Measurements from ENCODE around the gene BET1L. TPM values are rescaled to one million over a fixed set of nuclear protein-coding genes. Genes with fewer than 3 reads are reported as not detected.

Gene BET1L
- total RNA-seq, 1 donor from 2014 or later = 46.9 TPM

DNA sequence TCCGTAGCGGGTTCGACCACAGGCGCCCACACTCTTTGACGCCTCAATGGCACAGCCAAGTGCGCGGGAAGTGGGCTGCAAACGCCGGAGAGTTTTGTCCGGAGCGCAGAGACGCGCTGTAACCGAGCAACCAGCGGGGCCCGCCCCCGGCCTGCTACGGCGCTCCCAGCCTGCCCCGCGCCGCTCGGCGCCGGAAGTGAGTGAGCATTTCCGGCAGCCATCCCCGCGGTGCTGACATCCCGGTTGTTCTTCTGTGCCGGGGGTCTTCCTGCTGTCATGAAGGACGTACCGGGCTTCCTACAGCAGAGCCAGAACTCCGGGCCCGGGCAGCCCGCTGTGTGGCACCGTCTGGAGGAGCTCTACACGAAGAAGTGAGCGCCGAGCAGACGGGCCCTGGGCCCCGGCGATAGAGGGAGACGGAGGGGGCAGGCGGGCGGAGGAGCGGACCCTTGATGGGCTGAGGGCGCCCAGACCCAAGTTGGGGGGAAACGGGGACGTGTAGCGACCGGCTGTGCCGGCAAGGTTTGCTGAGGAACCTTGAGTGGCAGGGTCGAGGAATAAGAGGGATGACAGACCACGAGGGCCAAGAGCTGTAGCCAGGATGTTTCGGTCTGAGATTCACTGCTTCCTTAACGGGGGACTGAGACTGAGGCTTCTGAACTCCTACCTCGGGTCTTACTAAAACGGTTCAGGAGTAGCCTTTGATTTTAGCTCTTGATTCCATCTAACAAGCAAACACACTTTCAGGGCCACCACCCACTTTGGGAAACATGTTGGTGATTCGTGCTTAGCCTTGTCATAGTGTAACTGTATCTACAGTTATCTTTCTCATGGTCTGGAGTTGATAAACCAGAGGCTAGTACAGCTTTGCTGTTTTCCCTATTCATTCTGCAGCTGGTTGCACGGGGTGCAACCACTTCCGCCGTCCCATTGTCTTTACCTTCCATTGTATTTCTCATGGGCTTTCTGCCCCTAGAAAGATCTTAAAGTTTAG, 29.9 kb upstream of the BET1L start, which contains the start of gene PSMD13:
PSMD13 (plus strand) TSS at position 203 of the 994 bp plus-strand sequence; CDS start at position 277, 74 bp downstream.
- H3K36me3 Mint-ChIP-seq (ENCODE audit: low read depth) = peaks cover 36% of the 10 kb centered on the region
- peak within 1 kb of the TSS; percentile 100 for H3K27ac Mint-ChIP-seq
- peak; percentile 97 for DNase-seq
- no peaks in the 10 kb centered on the region for H3K27me3 Mint-ChIP-seq
- no peaks in the 10 kb centered on the region for H3K9me3 Mint-ChIP-seq
- H3K4me1 Mint-ChIP-seq = peaks cover 46% of the 10 kb centered on the region
- H3K4me3 Mint-ChIP-seq = peak within 1 kb of the TSS; percentile 97
- intact Hi-C loops (cut with micrococcal nuclease) = loop anchor here (1.0 to 2.0 kb wide), 5 partner anchors 14 to 269 kb away; partner anchors contain the start of genes BET1L and RIC8A

DNA sequence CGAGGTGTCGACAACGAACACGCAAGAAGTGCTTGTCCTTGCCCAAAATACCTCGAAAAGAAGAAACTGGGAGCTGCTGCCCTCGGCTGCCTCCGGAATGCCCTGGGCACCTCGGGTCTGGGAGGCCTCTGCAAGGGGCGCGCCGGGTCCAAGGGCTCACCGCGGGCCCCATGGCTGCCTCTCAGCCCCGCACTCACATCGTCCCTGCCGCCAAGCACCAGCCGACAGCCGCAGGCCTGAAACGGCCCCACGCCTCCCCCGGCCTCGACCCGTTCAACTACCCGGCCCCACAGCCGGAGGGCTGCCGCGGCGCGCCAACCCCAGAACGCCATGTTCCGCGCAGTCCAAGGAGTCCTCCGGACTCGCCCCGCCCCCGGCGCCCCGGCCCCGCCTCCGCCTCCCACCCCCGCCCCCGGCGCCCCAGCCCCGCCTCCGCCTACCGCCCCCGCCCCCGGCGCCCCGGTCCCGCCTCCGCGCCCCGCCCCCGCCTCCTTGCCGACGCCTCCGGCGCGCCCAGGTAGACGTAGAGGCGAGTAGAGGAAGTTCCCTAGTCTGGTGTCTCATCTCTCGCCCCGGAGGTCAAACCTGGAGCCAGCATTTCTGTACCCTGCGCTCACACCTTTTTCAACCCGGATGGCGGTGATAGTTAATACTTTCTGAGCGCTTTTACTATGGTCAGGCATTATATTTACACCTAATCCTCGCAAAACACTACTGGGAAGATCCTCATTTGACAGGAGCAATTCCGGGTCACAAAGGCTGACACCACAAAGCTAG, 29.0 kb upstream of the BET1L start, which contains the start of gene SIRT3:
SIRT3 (minus strand) TSS at position 346 of the 777 bp plus-strand sequence; CDS start at position 332, 14 bp downstream.
- no peaks in the 10 kb centered on the region for H3K9me3 Mint-ChIP-seq
- intact Hi-C loops (cut with micrococcal nuclease) = loop anchor here (1.0 to 2.0 kb wide), 5 partner anchors 15 to 270 kb away; partner anchors contain the start of genes BET1L and RIC8A
- H3K4me3 Mint-ChIP-seq = peak within 1 kb of the TSS; percentile 97
- peak; percentile 94 for DNase-seq
- peaks cover 28% of the 10 kb centered on the region for H3K36me3 Mint-ChIP-seq (ENCODE audit: low read depth)
- peaks cover 37% of the 10 kb centered on the region for H3K4me1 Mint-ChIP-seq
- peak within 1 kb of the TSS; percentile 100 for H3K27ac Mint-ChIP-seq
- no peaks in the 10 kb centered on the region for H3K27me3 Mint-ChIP-seq

DNA sequence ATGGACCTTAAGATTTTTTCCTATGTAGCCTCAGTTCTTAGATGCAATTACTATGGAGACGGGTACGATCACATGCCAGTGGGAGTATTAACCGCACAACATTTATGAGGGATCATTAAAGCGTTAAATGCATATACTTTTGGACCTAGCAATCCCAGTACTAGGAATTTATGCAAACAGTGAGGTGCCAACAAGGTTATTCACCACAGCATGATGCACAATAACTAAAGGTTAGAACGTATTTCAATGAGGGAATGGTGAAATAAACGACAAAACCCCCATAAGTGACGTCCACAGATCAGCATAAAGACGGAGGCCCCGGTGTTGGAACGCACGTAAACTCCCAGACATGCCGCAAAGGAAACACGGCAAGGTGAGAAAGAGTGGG, 28.4 kb upstream of the BET1L start:
- Mint-ChIP-seq H3K27me3 (no peaks in the 10 kb centered on the region), H3K36me3 (ENCODE audit: low read depth) (peaks cover 26% of the 10 kb centered on the region), H3K4me1 (peaks cover 35% of the 10 kb centered on the region), H3K27ac (peak overlapping the region; percentile 95), H3K9me3 (no peaks in the 10 kb centered on the region), H3K4me3 (peak overlapping the region; percentile 97)
- no peak for DNase-seq
- intact Hi-C loops (cut with micrococcal nuclease) = no loop called here

DNA sequence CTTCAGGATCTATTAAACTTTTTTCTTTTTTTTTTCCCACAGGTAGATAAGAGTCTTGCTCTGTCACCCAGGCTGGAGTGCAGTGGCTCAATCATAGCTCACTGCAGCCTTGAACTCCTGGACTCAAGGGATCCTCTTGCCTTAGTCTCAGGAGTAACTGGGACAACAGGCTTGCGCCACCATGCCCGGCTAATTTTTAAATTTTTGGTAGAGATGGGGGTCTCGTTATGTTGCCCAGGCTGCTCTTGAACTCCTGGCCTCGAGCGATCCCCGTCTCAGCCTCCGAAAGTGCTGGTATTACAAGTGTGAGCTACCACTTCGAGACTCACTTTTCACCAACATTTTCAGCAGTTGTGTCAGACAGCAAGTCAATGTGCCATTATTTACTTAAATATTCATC, 28.0 kb upstream of the BET1L start:
- Mint-ChIP-seq H3K27ac (peak overlapping the region; percentile 95), H3K36me3 (ENCODE audit: low read depth) (peaks cover 24% of the 10 kb centered on the region), H3K4me1 (peaks cover 33% of the 10 kb centered on the region), H3K4me3 (peak overlapping the region; percentile 97), H3K9me3 (no peaks in the 10 kb centered on the region), H3K27me3 (no peaks in the 10 kb centered on the region)
- intact Hi-C loops (cut with micrococcal nuclease) = no loop called here
- DNase-seq = no peak

DNA sequence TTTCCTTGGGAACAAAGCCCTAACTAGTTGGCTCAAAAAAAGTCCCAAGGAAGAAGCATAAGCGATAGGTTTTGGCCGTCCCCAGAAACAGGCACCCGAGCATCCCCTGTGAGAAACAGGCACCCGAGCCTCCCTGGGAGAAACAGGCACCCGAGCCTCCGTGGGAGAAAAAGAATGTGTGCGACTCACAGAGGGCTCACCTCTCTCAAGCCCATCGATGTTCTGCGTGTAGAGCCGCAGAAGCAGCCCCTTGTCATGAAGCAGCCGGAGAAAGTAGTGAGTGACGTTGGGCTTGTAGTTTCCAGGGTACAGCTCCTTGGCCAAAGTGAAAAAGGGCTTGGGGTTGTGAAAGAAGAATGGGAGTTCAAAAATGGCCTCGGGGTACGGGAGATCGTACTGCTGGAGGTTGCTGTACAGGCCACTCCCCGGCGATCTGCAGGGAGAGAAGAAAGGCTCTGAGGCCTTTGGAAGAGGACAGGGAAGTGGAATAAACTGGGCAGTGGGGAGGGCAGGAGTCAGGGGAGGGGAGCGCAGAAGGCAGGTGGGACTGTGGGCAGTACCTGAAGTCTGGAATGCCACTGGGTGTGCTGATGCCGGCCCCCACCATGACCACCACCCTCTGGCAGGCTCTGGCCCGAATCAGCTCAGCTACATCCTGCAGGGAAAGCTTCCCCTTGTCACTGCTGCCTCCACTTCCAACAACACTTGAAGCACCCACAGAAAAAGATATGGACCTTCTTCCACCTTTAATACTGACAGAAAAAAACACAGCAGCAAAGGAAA, 25.8 kb upstream of the BET1L start:
- intact Hi-C loops (cut with micrococcal nuclease) = no loop called here
- H3K4me3 Mint-ChIP-seq = no peak overlapping the region
- H3K27me3 Mint-ChIP-seq = no peaks in the 10 kb centered on the region
- H3K9me3 Mint-ChIP-seq = no peaks in the 10 kb centered on the region
- peaks cover 18% of the 10 kb centered on the region for H3K4me1 Mint-ChIP-seq
- H3K36me3 Mint-ChIP-seq (ENCODE audit: low read depth) = peaks cover 10% of the 10 kb centered on the region
- DNase-seq = no peak
- H3K27ac Mint-ChIP-seq = peak overlapping the region; percentile 34

DNA sequence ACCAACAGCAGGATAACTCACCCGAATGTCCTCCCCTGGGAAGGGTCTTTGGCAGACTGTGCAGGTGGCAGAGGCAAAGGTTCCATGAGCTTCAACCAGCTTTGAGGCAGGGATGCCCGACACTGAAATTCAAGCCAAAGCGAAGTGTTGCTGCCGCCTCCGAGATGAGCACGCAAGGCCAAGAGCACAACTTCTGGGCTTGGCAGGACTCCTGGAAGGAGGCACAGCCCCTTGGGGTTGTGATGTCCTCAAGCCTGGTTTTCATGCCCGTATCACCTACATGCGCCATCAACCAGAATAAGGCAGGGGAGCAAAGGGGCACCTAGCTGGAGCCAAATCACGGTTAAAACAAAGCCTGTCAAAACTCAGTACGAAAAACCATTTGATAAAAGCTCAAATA, 23.2 kb upstream of the BET1L start:
- peaks cover 10% of the 10 kb centered on the region for H3K36me3 Mint-ChIP-seq (ENCODE audit: low read depth)
- no peak overlapping the region for H3K27ac Mint-ChIP-seq
- no peak overlapping the region for H3K4me3 Mint-ChIP-seq
- H3K27me3 Mint-ChIP-seq = no peaks in the 10 kb centered on the region
- H3K9me3 Mint-ChIP-seq = no peaks in the 10 kb centered on the region
- intact Hi-C loops (cut with micrococcal nuclease) = no loop called here
- no peak for DNase-seq
- H3K4me1 Mint-ChIP-seq = peaks cover 18% of the 10 kb centered on the region

DNA sequence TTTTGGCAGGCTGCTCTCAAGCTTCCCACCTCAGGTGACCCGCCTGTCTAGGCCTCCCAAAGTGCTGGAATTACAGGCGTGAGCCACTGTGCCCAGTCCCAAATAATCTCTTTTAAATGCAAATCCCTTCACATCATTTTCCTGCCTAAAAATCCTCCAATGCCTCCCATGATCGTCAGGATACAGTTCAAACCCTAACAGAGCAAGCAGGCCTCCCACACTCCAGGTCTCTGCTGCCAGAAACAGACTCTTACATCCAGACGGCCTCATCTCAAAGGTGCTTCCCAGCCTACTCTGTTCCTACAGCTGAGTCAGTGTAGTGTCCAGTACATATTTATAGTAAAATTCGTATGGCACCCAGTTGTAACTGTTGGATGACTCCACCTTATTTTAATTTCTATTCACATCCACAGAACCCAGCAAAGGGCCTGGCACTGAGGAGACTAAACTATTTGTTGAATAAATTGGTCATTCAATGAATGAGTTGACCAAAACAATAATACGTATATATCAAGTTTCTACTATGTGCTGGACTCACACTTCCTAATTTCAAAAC, 20.7 kb upstream of the BET1L start:
- H3K27ac Mint-ChIP-seq = no peak overlapping the region
- peaks cover 12% of the 10 kb centered on the region for H3K36me3 Mint-ChIP-seq (ENCODE audit: low read depth)
- peaks cover 12% of the 10 kb centered on the region for H3K4me1 Mint-ChIP-seq
- no peak overlapping the region for H3K4me3 Mint-ChIP-seq
- DNase-seq = no peak
- intact Hi-C loops (cut with micrococcal nuclease) = no loop called here
- H3K27me3 Mint-ChIP-seq = no peaks in the 10 kb centered on the region
- no peaks in the 10 kb centered on the region for H3K9me3 Mint-ChIP-seq

DNA sequence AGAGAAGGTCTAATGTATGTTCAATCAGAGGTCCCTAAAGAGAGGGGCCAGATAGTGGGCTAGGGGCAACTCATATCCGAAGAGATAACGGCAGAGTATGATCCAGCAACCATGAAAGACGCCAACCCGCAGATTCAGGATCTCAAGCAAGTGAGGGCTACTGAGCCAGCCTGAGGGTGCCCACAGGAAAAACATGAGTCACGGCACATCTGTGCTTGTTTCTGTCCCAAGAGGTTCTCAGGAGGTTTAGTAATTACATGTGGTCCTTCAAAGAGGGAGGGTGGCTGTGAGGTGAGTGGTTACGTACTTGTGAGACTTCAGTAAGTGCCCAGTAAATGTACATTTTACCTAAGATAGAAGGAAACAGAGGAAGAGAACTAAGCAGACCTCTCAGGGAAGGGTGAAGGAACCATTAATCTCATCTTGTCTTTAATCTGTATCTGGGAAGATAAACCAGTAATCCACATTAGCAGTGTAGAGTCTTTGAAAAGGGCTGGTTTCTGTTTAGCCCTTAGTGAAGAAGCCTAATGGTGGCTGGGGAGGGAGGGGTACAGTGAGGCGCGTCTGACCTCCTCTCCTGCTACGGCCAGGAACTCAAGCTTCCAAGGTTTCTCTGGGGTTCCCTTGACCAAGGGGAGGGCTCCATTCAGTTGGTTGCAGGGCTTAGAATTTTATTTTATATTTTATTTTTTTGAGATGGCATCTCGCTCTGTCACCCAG, 18.7 kb upstream of the BET1L start:
- Mint-ChIP-seq H3K4me1 (peaks cover 12% of the 10 kb centered on the region), H3K27ac (no peak overlapping the region), H3K9me3 (no peaks in the 10 kb centered on the region), H3K27me3 (no peaks in the 10 kb centered on the region), H3K4me3 (no peak overlapping the region), H3K36me3 (ENCODE audit: low read depth) (peaks cover 10% of the 10 kb centered on the region)
- intact Hi-C loops (cut with micrococcal nuclease) = no loop called here
- DNase-seq = no peak

DNA sequence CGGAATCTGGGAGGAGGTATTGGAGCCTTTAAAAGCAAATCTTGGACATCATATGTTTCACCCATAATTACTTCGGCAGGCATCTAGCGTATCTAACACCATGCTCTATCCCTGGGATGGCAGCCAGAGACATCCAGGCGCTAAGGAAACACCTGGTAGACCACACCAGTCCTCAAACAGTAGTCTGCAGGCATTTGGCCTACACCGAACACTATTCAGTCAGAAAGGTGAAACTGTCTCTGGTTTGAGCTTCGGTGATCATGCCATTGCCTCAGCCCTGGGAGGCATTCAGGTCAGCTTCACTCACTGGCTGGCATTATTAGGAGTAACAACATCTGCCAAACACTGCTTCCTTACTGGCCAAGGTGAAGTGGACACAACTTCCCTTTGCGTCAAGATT, 17.2 kb upstream of the BET1L start:
- no peak overlapping the region for H3K27ac Mint-ChIP-seq
- H3K27me3 Mint-ChIP-seq = no peaks in the 10 kb centered on the region
- peaks cover 8% of the 10 kb centered on the region for H3K36me3 Mint-ChIP-seq (ENCODE audit: low read depth)
- intact Hi-C loops (cut with micrococcal nuclease) = no loop called here
- DNase-seq = no peak
- peaks cover 12% of the 10 kb centered on the region for H3K4me1 Mint-ChIP-seq
- no peaks in the 10 kb centered on the region for H3K9me3 Mint-ChIP-seq
- no peak overlapping the region for H3K4me3 Mint-ChIP-seq

DNA sequence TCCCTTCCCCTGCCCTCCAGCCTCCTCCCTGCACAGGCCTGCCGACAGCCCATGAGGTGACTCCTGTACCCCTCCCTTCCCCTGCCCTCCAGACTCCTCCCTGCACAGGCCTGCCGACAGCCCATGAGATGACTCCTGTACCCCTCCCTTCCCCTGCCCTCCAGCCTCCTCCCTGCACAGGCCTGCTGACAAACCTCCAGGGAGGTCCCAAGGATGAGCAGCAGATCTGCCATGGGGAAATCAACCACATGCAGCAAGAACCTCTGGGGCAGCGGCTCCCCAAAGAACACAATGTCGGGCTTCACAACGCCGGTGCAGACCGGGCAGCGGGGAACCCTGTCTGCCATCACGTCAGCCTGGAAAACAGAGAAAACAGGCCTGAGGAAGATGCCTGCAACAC, 16.7 kb upstream of the BET1L start:
- Mint-ChIP-seq H3K4me3 (no peak overlapping the region), H3K27me3 (no peaks in the 10 kb centered on the region), H3K4me1 (peaks cover 12% of the 10 kb centered on the region), H3K36me3 (ENCODE audit: low read depth) (peaks cover 6% of the 10 kb centered on the region), H3K9me3 (no peaks in the 10 kb centered on the region), H3K27ac (no peak overlapping the region)
- no peak for DNase-seq
- intact Hi-C loops (cut with micrococcal nuclease) = no loop called here

DNA sequence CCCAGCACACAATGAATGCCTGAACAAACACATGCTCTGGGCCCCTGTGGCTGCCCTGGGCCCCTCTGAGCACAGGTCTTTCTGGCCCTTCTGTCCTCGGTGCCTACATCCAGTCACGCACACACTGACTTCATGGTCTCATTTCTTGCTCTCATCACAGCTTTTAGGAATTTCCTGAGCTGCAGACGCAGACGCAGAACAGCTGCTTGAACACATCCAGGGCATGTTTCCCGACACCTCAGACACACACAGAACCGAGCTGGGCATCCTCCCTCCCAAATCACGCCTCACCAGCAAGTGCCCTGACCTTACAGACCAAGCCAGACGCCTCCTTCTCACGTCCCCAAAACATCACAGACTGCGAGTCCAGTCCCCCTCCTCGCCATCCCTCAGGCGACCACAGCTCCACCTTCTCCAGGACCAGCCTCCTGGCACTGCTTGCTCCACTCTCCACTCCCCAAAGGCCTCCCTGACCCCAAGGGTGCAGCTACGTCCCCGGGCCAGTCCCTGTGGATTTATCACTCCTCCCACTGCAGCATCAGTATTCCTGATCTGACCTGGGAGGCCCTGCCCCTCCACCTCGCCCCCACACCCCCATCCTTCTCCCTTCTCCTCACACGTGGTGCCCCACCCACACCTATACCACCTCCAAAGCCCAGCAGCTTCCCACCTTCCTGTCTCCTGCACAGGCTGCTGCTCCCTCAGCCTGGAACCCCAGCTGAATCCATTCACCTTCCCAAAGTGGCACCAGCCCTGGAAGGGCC, 16.0 kb upstream of the BET1L start:
- Mint-ChIP-seq H3K36me3 (ENCODE audit: low read depth) (peaks cover 4% of the 10 kb centered on the region), H3K27ac (peak overlapping the region; percentile 34), H3K4me1 (peaks cover 8% of the 10 kb centered on the region), H3K27me3 (no peaks in the 10 kb centered on the region), H3K9me3 (no peaks in the 10 kb centered on the region), H3K4me3 (no peak overlapping the region)
- intact Hi-C loops (cut with micrococcal nuclease) = no loop called here
- no peak for DNase-seq

Measured in activated CD4-positive, alpha-beta T cell treated with anti-CD3 and anti-CD28 coated beads, Interleukin-2, amount 10 ng/mL, durations not matched to agents 24 days and 14 days (primary cell).